Activated CD4-positive, alpha-beta T cell treated with anti-CD3 and anti-CD28 coated beads, Interleukin-2, amount 50 U/mL, for 16 hours (primary cell): ENCODE measurements around the gene IL1RN.

Experiments used
- DNase-seq: peaks from one replicate; pipeline ENCODE4 v3.0.0-alpha.2; 2020

Gene IL1RN

GRCh38 chr2:113157118-113157896 lies 29.9 kb downstream of the IL1RN start:
- DNase-seq = no peak

GRCh38 chr2:113157897-113158753 lies 30.7 kb downstream of the IL1RN start:
- no peak for DNase-seq

- no peak for DNase-seq
Observed at GRCh38 chr2:113158884-113159553, 31.6 kb downstream of the IL1RN start.

GRCh38 chr2:113160248-113160647 lies 32.9 kb downstream of the IL1RN start:
- DNase-seq = no peak

- no peak for DNase-seq
Observed at GRCh38 chr2:113160962-113161361, 33.6 kb downstream of the IL1RN start.

- DNase-seq = no peak
Observed at GRCh38 chr2:113162173-113162572, 34.8 kb downstream of the IL1RN start.

DNA sequence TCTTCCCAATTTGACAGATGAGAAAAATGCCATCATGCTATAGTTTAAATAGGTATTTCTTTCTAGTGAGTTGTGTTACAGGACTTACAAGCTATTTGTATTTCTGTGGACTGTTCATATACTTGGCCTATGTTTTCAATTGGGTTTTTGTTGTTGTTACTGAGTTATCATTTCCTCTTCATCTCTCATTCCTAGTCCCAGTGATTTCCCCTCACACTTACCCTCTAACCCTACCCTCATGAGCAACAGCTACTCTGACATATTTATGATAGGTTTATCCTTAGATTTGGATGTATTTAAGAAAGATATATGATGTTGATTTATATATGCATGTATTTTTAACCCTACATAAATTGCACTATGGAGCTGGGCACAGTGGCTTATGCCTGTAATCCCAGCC lies 35.5 kb downstream of the IL1RN start:
- no peak for DNase-seq

DNA sequence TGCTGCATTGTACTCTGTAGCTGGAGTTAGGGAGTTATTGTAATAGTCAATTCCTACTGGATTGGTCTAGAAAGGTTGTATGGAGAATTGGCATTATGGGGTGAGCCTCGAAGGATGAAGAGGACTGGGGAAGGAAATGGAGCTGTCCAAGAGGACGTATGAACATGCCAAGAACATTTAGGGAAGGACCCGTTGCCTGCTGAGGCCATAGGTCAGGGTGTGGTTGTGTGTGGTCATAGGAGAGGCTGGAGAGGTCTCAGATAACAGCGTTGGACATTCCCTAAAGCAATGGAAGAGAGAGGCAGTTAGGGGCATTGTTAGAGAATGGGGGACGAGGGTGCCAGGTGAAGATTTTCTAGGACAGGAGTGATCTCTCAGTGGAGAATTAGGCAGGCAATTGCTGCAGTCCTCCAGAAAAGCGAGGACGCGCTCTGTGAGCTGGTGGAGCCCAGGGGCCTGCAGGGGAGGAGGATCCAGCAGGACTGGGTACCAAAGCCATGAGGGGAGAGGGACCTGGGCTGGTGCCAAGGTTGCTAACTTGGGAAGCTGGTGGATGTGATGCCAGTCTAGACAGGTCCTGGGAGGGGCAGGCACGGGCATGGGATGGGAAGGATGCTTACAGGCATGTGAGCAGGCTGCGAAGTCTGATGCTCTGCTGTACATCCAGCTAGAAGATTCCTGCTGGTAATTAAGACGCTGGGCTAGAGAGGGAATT lies 37.0 kb downstream of the IL1RN start:
- DNase-seq = no peak

DNA sequence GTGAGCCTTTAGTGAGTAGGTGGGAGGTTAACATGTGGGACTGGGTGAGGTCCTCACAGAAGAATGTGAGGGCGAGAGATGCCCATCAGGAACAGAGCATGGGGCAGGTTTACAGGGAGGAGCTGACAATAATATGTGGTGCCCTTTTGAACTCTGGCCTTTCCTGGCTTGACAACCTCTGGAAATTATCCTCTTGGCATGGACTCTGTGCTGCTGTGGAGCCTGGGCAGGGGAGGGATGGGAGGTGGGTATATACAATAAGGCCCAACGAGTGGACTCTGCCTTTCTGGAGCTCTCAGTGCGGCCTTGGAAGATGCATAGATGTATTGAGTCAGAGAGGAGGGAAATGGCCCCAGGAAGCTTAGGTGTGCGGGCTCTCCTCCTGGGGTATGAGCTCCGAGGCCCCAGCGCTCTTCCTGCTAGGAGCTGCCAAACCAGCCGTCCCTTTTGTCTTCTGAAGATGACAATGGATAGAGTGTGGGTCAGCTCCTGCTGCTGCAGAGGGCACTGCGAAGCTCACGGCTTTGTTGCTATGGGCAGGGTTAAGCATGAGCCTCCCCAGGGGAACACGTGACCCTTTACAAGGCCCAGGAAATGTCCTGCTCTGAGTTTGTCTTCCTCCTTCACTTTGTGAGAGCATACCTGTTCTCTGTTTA lies 37.7 kb downstream of the IL1RN start:
- DNase-seq = no peak

- no peak for DNase-seq
Observed at GRCh38 chr2:113166187-113166645, 38.8 kb downstream of the IL1RN start.

DNA sequence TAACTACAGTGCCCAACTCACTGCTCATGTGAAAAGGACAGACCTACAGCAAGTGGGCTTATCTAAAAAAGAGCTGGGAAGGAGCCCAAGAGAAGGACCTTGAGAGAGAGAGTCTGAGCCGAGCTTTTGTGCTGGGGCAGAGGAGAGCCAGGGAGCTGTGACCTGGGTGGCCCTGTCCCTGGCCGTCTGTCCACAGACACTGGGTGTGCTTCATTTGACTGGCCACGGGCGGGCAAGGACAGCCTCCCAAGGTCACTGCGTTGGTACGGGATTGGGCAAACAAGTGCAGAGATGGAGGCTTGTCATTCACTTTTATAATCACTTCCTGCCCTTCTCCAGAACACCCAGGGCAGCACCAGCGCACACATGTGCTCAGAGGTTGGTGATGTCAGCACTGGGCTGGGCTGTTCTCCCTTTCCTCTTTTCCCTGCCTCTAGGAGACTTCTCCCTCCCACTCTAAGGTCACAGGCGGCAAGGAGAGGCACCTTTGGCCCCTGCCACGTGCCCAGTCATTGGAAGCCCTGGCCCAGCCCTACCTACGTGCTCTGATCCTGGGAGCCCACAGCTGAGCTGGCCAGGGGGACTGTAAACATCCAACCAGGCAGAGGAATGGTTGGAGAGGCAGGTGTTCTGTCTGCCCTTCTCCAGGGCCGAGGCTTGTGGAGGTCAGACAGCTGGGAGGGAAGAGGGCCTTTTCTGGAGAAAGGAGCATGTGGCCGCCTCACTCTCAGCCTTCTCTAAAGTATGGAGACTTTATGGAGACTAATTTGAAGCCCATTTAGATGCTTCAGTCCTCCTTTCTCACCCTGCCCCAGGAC lies 39.9 kb downstream of the IL1RN start:
- peak; percentile 48 for DNase-seq

GRCh38 chr2:113167962-113168340 lies 40.6 kb downstream of the IL1RN start:
- no peak for DNase-seq

DNA sequence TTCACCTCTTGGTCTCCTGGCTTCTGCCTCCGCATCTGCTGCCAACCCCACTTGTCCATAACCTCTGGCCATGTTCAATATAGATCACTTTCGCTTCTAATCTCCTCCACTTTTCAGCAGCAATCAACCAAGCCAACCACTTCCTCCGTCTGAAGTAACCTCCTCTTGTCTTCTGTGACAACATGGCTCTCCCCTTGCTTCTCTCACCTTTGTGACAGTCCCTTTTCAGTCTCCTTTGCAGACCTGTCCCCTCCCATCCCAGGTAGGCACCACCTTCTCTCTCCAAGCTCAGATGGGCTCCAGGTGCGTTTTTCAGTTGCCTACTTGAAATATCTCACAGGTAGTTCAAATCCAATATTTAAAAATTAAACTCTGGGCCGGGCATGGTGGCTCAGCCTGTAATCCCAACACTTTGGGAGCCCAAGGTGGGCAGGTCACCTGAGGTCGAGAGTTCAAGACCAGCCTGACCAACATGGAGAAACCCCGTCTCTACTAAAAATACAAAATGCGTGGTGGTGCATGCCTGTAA lies 41.7 kb downstream of the IL1RN start:
- peak; percentile 48 for DNase-seq

DNA sequence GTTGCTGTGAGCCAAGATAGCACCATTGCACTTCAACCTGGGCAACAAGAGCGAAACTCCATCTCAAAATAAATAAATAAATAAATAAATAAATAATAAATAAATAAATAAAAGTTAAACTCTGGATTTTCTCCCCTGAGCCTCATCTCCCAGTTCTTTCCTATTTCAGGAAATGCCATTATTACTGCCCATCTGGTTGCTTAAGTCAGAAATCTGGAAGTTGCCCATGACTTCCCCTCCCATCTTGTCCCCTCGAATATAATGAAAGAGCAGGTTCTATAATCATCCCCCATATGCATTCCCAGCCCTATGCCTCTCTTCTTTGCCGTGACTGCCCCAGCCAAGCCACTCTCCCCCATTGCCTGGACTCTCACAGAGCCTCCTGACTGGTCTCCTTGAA lies 42.2 kb downstream of the IL1RN start:
- no peak for DNase-seq

DNA sequence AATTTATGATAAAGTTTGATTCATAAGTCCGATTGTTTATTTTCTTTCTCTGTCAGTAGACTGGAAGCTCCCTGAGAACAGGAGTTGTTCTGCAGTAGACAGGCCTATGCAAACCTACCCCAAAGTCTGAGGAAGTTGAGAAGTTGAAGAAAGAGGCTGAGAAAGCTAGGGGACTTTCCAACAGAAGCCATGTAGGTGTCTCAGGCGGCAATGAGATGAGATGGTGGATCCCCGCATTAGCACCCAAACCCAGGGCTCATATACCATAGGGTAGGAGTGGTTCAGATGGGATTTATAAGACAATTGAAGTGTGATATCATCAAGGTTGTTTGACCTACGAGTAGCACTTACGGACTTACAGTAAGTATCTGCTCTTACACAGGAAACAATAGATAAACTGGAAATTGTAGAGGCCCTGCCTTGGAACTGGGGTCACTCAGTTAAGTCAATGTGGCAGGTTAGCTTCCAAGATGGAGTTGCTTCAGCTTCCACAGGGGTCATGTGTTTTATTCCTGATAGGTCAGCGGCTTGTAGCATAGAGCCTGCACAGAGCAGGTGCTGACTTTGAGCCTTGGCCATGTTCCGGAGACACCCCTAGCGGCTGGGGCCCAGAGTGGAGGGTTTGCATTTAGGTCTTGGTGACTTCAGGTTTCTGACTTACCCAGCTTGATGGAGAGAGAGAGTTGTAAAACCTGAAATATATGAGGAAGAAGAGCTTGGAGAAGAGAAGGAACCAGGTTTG lies 44.1 kb downstream of the IL1RN start:
- DNase-seq = no peak

DNA sequence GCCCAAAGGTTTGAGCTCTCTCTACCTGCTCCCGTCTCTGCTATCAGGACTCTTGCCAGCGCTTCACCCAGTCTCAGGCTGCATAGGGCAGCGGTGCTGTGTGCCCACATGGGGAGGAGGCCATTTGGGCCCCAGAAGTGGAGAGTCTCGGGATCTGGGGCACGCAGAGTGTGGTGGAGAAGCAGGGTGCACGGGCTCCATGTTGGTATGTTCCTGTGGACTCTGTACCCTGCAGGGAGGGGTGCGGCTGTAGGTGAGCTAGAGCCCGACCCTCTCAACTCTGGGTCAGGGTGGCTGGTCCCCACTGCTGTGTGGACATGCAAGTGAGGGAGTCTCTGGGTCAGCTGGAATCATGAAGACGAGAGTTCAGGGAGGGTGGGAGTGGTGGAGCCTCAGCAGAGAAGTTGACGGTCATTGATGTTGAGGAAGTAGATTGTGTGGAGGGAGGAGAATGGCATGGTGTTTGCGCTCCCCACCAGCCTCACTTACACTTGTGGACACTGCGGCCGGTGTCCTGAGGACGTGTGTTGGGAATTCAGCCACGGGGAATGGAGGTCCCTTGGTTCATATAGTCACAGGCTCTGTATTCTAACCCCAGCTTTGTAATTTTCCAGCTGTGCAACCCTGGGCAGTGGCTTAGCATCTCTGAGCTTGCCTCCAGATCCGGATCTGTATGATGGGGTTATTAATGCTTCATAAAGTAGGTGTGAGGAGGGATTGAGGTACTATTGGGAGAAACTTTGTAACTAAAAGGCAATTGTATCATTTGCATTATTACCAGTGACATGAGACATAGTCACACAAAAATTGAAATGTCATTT lies 45.5 kb downstream of the IL1RN start:
- no peak for DNase-seq

- DNase-seq = peak; percentile 95
Observed at GRCh38 chr2:113173542-113174375, 46.4 kb downstream of the IL1RN start, which contains the start of gene PSD4. Gene PSD4, plus strand, starts transcription at chr2:113173971. Its CDS starts 8,486 bp downstream, at chr2:113182457.

GRCh38 chr2:113174376-113174750 lies 47.0 kb downstream of the IL1RN start:
- no peak for DNase-seq
